Fibroblast of the aortic adventitia (primary cell): ENCODE data around the gene COG2. TPM values are rescaled to one million over a fixed set of nuclear protein-coding genes. Genes with fewer than 3 reads are reported as not detected.
"Not testable (repeated sequence)": the region's sequence is repeated elsewhere in the genome, so short reads cannot be mapped to it uniquely, and the experiment has no call there.

Experiments used
- DNase-seq: peaks from one replicate; pipeline ENCODE4 v3.0.0-alpha.2; 2010; ENCODE audit warnings: low read depth
- H3K4me3 ChIP-seq: 2 replicates; pipeline ENCODE4 v1.5.1; 2011; ENCODE audit warnings: low read depth, mild to moderate bottlenecking, control low read depth, low read length, moderate library complexity
- CTCF ChIP-seq: IDR thresholded peaks from 2 replicates; pipeline ENCODE4 v1.5.1; 2011; ENCODE audit warnings: mild to moderate bottlenecking, low read length, control low read depth, inconsistent platforms; ENCODE audit not compliant: insufficient read depth
- total RNA-seq: library from RNA; depleted of rRNA; stranded (reverse); fragments of >200 nt; gene quantifications from 2 replicates; pipeline ENCODE4 v1.2.3, GENCODE V29; 2012; ENCODE audit warnings: low replicate concordance

Gene COG2
- total RNA-seq, 1 donor = 22.1 TPM

GRCh38 chr1:230599926-230600656 is 42.2 kb upstream of the COG2 start:
- no peak for TF ChIP-seq CTCF
- no peak for DNase-seq
- no peak overlapping the region for H3K4me3 ChIP-seq

DNA sequence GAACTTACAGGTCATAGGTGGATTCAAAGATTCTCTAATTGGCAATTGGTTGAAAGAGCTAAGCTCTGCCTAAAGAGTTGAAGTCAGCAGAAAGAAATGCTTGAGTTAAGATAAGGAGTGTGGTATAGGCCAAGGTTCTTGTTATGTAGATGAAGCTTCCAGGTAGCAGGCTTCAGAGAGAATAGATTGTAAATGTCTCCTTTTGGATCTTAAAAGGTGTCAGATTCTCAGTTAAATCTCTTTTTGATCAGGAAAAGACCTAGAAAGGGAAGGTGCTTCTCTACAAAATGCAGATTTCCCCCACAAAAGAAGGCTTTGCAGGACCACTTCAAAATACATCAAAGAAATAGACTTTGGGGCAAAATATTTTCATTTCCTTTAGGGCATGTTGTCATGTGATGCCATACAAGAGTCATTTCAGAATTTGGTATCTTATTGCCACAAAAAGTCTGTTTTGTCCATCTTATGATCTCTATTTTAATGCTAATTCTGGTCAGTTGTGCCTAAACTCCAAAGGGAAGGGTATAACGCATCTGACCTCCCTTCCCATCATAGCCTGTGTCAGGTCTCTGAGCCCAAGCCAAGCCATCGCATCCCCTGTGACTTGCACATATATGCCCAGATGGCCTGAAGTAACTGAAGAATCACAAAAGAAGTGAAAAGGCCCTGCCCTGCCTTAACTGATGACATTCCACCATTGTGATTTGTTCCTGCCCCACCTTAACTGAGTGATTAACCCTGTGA is 41.5 kb upstream of the COG2 start:
- DNase-seq, H3K4me3 ChIP-seq: not testable (repeated sequence)

DNA sequence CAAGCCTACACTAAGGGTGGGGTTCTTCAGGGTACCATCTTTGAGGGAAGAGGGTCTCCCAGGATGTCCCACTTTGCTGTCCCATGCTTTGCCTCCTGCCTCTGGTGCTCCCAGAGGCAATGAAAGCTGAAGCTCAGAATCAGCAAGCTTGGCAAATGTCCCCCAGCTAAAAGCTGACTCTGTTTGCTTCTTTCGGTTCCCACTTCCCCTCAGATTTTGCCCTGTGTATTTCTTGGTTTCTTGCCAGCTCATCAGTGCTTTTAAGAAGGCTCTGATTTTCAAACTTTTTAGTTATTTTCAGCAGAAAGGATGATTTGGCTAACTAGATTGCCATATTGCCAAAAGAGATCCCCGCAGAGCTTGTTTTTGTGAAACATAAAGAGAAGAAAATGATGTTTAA is 33.1 kb upstream of the COG2 start:
- no peak for DNase-seq
- TF ChIP-seq CTCF = no peak

DNA sequence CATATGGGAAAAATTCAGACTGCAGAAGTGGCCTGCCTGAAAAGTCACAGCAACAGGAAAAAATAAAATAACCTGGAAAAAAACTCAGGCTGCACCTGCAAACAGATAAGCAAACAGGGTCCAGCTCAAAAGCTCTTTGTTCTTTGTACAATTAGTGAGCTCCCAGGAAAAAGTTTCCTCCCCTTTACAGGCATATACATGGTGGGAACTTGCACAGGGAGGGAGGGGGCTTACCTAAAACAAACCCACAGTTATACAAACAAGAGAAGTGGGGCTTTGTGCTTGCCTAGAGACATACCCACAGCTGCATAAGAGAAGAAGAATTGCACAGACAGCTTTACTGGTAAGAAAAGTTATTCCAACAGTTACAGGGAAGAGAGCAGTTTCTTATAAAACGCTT is 31.7 kb upstream of the COG2 start:
- no peak for TF ChIP-seq CTCF
- no peak overlapping the region for H3K4me3 ChIP-seq

More for the DNA sequence above, 33.1 kb upstream of the COG2 start:
- no peak overlapping the region for H3K4me3 ChIP-seq

DNA sequence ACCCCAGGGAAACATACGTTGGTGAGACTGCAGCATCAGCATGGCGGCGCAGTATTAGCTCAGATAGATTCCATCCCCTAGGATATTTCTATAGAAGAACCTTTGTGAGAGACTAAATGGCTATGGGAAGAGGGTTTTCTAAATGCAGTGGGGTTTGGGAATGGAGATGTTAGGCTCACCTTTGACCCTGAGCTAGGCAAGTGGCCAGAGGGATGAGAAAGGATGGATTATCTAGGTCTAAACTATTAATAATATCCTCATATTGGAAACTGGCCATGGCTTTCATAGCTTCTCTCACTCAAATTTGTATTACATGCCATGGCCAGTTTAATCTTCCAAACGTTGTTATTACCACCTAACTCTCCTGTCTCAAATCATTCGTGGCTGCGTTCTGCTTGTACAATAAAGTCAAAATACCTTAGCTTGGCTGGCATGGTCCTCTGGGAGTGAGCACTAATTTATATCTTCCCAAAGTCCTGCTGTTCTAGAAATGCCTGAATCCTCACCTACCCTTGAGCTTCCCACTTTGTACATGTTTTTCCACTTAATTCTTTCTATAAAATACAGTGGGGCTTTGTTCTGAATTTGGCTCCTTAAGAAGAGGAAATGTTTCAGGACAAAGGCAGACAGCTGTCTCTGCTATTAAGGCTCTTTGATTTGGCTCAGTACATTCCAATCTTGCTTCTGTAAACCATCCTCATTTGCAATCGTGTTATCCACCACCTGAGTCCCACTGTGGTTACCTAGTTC is 31.0 kb upstream of the COG2 start:
- no peak overlapping the region for H3K4me3 ChIP-seq
- no peak for DNase-seq
- TF ChIP-seq CTCF = no peak

More for the DNA sequence above, 31.7 kb upstream of the COG2 start:
- DNase-seq = no peak

DNA sequence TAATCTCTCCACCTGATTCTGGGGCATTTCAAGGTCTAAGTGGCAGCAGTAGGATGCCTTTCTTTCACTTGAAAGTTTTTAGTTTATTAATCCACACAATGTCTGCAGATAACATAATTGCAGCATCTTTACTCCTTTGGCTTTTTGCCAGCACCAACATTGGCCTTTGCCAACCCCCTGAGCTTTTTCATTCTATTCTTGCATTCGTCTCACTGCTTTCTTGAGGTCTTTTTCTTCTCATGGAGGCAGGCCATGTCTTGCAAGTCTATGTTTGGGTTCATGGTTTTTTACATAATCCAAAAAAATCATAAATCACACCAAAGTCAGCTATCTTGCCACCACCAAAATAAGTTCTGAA is 30.4 kb upstream of the COG2 start:
- no peak for TF ChIP-seq CTCF
- no peak for DNase-seq
- no peak overlapping the region for H3K4me3 ChIP-seq

DNA sequence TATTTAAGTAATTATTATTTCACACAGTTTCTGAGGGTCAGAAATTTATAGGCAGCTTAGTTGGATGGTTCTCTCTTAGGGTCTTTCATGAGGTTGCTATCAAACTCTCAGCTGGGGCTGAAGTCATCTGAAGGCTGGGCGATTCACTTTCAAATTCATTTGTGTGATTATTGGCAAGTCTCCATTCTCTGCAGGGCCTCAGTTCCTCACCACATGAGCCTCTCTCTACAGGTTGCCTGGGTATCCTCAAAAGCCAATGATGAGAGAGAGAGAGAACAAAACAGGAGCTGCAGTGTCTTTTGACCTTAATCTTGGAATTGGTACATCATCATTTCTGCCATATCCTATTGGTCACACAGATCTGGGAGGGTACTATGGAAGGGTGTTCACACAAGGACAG is 29.6 kb upstream of the COG2 start:
- no peak for TF ChIP-seq CTCF
- no peak overlapping the region for H3K4me3 ChIP-seq
- no peak for DNase-seq
